ENCODE results near the gene BRWD1. TPM values are rescaled to one million over a fixed set of nuclear protein-coding genes. Genes with fewer than 3 reads are reported as not detected.

Gene BRWD1
- polyA plus RNA-seq (ENCODE audit: insufficient read depth in 1 of 5, insufficient read length in 5 of 5, low replicate concordance in 1 of 5): 10 to 100 TPM; 31.7 to 59.9 (median 48.1) TPM
- long read RNA-seq, donor 1, transcript BRWD1-202 (5 exons, 2,495 nt): major isoform, 12 of 12 reads
- long read RNA-seq, donor 1, partial matches to known transcripts: 0 of 12 reads
- long read RNA-seq, donor 1, other reads (novel, unspliced or antisense): 0 of 12 reads
- long read RNA-seq, donor 2, transcript BRWD1-202 (5 exons, 2,495 nt): major isoform, 6 of 6 reads
- long read RNA-seq, donor 2, partial matches to known transcripts: 0 of 6 reads
- long read RNA-seq, donor 2, other reads (novel, unspliced or antisense): 0 of 6 reads
- long read RNA-seq, donor 3, partial matches to known transcripts: 9 of 13 reads
- long read RNA-seq, donor 3, other reads (novel, unspliced or antisense): 0 of 13 reads
- long read RNA-seq, donor 4, partial matches to known transcripts: 0 of 4 reads
- long read RNA-seq, donor 4, other reads (novel, unspliced or antisense): 0 of 4 reads
- long read RNA-seq, donor 5, transcript BRWD1-202 (5 exons, 2,495 nt): major isoform, 8 of 9 reads
- long read RNA-seq, donor 5, partial matches to known transcripts: 0 of 9 reads
- long read RNA-seq, donor 5, other reads (novel, unspliced or antisense): 0 of 9 reads
- long read RNA-seq, donor 6, full-length matches to known transcripts: 11 of 11 reads
- long read RNA-seq, donor 6, partial matches to known transcripts: 0 of 11 reads
- long read RNA-seq, donor 6, other reads (novel, unspliced or antisense): 0 of 11 reads
- long read RNA-seq, donor 7, transcript BRWD1-202 (5 exons, 2,495 nt): major isoform, 7 of 7 reads
- long read RNA-seq, donor 7, partial matches to known transcripts: 0 of 7 reads
- long read RNA-seq, donor 7, other reads (novel, unspliced or antisense): 0 of 7 reads
- long read RNA-seq, donor 8, partial matches to known transcripts: 0 of 3 reads
- long read RNA-seq, donor 8, other reads (novel, unspliced or antisense): 0 of 3 reads

DNA sequence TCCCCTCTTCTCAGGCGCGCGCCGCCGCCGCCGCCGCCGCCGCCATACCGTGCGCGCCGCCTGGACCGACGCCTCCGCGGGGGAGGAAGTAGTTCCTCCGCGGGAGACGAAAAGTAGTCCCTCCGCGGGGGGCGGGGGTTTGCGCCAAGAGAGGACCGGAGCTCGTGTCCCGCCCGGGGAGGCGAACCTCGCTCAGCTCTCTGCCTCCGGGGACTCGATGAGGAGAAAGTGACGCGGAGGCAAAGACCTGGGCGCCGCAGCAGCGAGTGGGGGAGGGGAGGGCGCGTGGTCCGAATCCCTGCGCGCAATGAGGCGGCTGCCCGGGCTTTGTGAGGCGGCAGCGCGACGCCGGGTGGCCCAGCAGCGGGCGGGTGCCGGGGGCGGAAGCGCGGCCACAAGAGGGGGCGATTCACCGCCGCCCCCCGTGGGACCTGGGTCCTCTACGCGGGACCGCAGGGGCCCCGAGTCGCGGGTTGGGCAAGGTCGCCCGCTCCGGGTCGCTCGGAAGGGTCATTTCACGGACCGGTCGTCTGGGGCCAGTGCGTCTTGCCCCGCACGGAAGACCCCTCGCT lies at the start of gene BRWD1:
Gene BRWD1 (minus strand): TSS at position 62 of the 572 bp plus-strand sequence. CDS start 141 bp downstream, outside the sequence.
- DNase-seq: peak; percentile 90 to 94

DNA sequence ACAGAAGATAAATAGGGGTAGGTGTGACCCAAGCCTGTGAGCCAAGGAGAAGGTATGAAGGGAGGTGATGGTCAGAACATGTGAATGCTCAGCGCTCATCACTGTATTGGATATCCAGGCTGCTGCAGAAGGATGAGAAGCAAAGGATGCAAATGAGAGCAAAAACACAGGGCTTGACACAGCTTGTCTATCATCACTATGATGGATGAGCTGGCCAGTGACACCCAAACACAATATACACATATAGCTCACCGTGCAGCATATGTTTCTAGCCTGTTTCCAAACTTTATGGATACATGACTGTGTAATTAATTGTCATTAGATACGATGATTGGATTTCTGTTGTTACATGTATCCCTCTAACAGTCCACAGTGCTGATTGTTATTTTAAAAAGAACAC lies 49.3 kb upstream of the BRWD1 start:
- no peak for DNase-seq

- DNase-seq: no peak
Measured at GRCh38 chr21:39359382-39359781, 46.0 kb upstream of the BRWD1 start.

GRCh38 chr21:39353295-39353694 lies 39.9 kb upstream of the BRWD1 start:
- no peak for DNase-seq

- peak in 1 of 2 donors; percentile 24 for DNase-seq
Measured at GRCh38 chr21:39350094-39351005, 36.9 kb upstream of the BRWD1 start.

DNA sequence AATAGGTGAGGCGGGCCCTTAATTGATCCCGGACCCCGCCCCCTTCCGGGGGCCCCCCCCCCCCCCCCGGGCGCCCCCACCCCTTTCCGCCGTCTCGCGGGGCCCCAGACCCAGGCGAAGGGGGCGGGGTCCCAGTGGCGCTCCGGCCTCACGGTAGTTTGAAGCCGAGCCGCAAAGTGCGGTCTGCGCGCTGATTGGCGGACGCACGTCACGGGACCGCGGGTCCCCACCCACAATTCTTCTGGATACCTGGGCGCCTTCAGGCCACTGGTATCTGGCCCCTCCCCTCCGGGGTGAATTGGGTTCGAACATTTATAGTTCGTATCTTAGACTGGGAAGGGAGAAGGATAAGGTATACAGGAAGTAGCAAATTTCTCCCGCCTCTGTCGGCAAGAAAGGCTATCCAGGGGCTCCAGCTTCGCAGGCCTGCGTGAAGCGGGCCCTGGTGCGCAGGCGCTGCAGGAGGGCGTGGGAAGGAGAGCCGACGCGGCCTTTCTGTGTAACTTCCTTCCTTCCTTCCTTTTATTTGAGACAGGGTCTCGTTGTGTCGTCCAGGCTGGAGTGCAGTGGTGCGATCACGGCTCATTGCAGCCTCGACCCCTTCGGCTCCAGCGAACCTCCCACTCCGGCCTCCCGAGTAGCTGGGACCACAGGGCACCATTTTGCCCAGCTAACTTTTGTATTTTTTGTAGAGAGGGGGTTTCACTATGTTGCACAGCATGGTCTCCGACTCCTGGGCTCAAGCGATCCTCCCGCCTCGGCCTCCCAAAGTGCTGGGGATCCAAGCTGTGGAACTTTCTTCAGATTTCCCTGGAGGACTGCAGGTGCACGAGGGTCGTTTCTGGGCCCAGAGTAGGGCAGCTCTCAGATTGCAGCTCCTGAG lies 36.0 kb upstream of the BRWD1 start:
- peak; percentile 95 to 96 for DNase-seq

GRCh38 chr21:39348355-39349210 lies 35.2 kb upstream of the BRWD1 start, which contains the start of gene HMGN1:
HMGN1 (minus strand) TSS chr21:39349088; CDS start chr21:39348917, 171 bp downstream.
- peak; percentile 89 to 90 for DNase-seq

- DNase-seq: peak in 1 of 2 donors; percentile 23
Measured at GRCh38 chr21:39348040-39348354, 34.6 kb upstream of the BRWD1 start.

DNA sequence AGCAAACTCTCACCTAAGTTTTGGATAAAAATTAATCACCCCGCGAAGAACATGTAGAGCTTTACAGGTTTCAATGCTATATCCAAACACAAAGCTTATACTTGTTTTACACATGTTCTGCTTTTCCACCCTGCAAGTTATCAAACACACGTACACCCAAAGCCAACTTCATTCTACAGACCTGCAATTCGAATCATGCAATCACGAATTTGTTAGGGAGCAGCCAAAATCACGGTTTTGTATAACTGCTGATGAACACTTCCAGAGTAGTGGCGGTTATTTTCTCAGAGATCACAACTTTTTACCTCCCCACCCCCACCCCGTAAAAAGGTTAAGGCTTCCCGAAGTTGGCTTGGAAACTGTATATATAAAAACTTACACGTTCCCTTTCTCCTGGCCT lies 34.1 kb upstream of the BRWD1 start:
- DNase-seq: no peak

DNA sequence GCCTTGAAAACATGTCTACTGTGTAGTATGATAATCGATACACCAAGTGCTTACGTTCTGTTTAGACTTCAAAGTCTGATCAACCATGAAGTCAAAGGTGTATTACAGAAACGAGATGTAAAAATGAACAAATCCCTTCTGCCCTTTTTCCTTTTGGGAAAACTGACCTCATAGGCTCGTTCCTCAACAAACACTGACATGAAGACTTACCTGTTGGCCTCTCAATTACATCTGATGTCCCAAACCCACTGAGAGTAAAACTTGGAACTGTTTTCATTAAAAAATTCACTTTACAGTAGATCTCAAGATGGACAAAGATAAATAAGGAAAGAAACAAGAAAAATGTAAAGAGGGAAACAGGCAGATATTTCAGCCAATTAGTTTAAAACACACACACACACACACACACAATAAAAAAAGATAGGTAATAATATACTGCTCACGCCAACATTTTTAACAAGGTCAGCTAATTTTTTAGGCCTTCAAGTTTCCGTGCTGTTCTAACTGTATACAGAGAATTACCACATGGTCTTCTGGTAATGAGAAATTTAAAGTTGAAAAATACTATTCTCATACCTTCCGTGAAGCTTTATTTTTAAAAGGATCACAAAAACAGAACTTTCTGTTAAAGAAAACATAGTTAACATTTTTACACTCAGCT lies 33.4 kb upstream of the BRWD1 start:
- DNase-seq: no peak

DNA sequence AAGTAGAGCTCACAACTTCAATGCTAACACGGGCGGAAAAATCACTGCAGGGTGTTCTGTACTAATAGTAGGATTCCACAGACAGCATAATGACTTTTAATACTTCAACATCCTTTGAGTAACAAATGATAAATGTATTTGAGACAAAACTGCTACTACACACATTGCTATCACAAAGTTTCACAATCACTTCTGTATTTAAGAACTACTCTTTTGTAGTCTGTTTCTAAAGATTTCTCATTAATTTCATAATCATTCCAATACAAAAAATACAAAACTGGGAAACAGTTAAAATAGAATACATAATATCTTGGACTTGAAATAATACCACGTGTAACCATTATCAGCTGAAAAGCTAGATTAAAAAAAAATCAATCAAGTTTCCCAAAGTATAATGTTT lies 32.8 kb upstream of the BRWD1 start:
- DNase-seq: no peak

DNA sequence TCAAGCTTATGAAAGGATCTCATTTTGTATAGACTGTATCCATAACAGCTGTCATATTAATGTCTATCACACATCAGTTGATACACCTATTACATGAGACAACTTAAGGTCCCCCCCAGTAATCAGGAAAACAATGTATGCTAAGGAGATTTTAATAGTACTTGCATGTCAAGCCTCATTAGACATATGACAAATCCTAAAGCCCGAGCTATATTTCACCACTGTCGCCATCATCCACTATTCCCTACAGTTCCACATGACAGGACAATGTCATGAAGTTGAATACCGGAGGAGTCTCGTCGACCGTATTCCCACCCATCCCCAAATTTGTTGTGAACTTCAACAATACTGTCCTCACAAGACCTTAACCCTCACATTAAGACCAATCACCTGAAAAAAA lies 32.0 kb upstream of the BRWD1 start:
- DNase-seq: no peak

- DNase-seq: no peak
Measured at GRCh38 chr21:39344848-39345247, 31.4 kb upstream of the BRWD1 start.

DNA sequence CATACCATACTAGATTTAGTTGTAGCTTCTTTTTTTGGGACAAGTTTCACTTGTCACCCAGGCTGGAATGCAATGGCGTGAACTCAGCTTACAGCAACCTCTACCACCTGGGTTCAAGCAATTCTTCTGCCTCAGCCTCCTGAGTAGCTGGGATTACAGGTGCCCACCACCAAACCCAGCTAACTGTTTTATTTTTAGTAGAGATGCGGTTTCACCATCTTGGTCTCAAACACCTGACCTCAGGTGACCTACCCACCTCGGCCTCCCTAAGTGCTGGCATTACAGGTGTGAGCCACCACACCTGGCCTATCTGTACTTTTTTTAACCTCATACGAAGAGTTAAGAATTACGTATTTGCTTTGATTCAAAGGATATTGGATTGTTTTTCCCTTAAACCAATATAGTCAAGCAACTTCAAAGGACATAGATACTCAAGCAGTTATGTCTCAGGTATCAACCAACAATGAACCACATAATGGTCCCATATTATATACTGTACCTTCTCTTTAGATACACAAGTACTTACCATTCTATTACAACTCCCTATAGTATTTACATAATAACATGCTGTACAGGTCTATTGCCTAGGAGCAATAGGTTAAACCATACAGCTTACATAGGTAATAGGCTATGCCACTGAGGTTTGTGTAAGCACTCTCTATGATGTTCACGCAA lies 28.0 kb upstream of the BRWD1 start:
- no peak for DNase-seq

DNA sequence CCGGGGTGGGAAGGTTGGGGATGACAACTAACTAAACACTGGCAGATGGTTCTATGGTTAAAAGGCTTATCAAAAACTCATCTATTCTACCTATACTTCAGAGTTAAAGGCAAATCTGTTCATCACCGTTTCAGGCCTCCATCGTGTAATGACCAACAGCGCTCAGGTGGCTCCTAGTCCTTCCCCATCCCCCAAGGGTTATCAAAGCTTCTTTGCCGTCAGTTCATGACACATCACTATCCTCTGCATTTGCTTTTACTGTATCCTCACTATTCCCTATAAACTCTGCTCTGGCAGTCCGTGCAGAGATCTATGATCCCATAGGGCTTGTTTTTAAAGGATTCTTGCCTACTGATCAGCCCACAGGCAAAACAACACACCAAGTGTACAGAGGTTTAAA lies 27.3 kb upstream of the BRWD1 start:
- DNase-seq: no peak

- DNase-seq: no peak
Measured at GRCh38 chr21:39339231-39339630, 25.8 kb upstream of the BRWD1 start.

DNA sequence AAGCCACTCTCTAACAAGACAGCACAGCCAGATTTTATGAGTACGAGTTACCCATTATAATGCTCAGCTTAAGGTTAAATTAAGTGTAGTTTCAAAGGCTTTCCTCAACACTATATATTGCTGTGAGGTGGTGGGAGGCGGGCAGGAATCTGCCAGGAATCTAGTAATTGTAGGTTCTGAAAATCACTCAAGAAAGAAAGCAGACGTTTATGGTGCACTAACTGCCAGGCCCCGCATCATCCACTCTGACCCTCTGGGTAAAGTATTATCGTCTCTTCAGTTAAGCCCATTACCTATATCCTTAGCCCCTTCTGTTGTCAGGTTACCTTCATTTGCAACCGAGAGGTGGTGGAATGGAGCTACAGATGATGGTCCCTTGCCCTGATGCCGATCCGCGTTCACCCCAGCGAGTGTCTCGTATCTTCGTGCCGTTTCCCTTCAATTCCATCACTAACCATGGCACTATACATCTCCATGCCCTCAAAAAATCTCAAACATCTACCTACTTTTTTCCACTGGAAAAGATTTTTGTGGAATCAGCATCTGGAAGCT lies 23.1 kb upstream of the BRWD1 start:
- DNase-seq: no peak

DNA sequence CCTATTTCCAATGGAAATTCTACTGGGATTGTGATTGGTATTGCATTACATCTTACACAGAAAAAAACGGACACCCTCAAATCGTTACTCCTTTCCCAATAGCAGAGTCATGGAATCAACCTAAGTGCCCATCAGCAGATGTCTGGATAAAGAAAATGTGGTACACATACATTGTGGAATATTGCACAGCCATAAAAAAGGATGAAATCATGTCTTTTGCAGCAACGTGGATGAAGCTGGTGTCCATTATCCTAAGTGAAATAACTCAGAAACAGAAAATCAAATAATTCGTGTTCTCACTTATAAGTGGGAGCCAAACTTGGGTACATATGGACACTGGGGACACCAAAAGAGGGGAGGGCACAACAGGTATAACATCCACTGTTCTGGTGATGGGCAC lies 21.2 kb upstream of the BRWD1 start:
- DNase-seq: no peak

All from right lung (tissue), 10 donors.